GM18507 (cell line): Measurements from ENCODE around the gene SUOX.
"Not testable (repeated sequence)": the region's sequence is repeated elsewhere in the genome, so short reads cannot be mapped to it uniquely, and the experiment has no call there.

ENCODE experiments used
- DNase-seq: peaks from one replicate; pipeline ENCODE4 v3.0.0; 2011; ENCODE audit warnings: low read depth; ENCODE audit not compliant: insufficient read length; ENCODE audit errors: extremely low spot score
- FAIRE-seq: peaks from 2 replicates; lab custom pipeline; 2011; peaks lifted over from hg19 to GRCh38; lab: Jason Lieb, UNC

The SUOX gene

DNA sequence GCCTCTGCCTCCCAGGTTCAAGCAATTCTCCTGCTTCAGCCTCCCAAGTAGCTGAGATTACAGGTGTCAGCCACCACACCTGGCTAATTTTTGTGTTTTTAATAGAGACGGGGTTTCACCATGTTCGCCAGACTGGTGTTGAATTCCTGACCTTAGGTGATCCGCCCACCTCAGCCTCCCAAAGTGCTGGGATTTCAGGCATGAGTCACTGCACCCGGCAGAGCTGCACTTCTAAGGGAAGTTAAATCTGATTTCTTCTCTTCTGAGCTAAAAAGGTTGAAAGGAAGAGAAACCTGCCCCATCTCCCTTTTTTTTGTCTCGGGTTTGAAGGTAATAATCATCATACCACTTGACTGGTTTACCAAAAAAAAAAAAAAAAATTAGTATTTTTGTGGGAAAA lies 15.2 kb upstream of the SUOX start:
- FAIRE-seq, DNase-seq: not testable (repeated sequence)

DNA sequence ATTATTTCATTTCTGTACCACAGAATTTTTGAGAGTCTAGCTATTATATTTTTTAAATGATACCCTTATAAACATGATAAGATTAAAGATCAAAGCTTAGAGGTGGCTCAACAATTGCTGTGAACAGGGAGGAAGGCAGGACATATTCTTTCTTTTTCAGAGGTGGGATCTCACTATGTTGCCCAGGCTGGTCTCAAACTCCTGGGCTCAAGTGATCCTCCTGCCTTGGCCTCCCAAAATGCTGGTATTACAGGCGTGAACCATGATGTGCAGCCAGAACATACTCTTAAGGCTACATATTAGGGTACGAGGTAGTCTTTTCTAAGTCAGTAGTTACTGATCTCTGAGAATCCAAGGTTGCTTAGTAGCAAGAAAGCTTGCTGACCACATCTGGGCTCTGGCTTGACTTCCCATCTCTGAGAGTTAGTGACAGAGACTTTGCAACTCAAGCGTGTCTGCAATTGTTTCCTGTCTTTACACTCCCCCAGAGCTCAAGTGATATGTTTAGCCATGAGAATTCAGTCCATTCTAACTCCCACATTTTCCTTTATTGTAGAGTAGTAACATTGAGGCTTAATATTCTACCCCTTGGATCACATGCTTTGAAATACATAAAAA lies 14.6 kb upstream of the SUOX start:
- peak; percentile 83 for FAIRE-seq
- DNase-seq, result peak; percentile 36

DNA sequence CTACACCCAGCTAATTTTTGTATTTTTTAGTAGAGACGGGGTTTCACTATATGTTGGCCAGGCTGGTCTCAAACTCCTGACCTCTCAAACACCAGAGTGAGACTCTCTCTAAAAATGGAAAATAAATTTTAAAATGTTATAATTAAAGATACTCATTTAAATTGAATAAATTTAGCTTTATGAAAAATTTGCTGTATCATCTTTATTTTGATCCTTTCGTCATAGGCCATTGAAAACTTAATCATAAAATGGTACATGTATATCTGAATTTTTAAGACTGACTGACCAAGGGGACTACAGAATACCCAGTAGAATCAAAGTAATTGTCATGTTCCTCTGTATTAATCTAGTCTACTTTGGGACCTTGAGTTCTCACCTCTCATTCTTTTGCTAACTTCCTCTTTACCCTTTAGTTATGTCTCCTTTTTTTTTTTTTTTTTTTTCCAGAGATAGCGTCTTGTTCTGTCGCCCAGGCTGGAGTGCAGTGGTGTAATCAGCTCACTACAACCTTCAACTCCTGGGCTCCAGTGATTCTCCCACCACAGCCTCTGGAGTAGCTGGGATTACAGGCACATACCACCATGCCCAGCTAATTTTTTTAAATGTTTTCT lies 13.7 kb upstream of the SUOX start:
- no peak for FAIRE-seq
- no peak for DNase-seq

DNA sequence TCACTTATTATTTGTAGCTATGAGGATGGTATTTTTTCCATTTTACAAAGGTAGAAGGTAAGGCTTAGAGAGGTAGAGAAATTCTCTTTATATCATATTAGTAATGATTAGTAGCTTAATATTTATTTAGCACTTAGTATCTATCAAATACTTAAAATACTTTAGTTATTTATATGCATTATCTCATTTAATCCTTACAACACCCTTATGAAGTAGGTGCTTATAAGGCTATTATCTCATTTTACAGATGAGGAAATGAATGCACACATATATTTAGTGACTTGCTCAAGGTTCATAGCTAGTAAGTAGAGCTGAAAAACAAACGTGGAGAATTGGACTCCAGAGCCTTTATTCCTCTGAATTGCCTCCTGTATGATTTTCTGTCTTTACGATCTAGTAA lies 12.2 kb upstream of the SUOX start:
- no peak for FAIRE-seq
- no peak for DNase-seq

DNA sequence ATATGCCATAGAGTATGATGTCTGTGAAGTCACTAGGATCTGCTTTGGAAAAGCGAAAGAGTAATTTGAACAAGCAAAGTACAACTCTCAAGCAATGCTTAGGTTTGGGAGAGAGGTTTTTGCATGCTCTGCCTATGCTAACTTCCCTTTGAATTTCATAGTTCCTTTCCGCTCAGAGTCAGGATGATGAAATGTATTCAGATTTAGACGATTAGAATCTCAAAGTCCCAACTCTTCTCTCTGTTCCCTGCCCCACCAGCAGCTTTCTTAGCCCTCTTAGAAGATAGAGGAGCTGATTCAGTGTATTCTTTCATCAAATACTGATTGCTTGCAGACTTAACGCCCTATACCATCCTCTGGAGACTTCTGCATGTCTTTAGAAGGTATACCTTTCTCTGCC lies 11.7 kb upstream of the SUOX start:
- FAIRE-seq (no peak), DNase-seq (no peak)

DNA sequence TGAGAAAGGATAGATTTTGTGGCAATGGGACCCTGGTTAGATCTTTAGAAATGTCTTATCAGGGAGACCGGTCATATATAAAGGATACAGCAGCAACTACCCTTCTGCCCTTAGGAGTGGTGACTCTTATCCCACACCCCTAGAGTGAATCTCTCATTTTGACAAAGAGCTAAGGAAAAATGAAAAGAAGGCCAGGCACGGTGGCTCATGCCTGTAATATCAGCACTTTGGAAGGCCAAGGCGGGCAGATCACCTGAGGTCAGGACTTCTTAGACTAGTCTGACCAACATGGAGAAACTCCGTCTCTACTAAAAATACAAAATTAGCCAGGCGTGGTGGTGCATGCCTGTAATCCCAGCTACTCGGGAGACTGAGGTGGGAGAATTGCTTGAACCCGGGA lies 11.1 kb upstream of the SUOX start:
- not testable (repeated sequence) for DNase-seq, FAIRE-seq

DNA sequence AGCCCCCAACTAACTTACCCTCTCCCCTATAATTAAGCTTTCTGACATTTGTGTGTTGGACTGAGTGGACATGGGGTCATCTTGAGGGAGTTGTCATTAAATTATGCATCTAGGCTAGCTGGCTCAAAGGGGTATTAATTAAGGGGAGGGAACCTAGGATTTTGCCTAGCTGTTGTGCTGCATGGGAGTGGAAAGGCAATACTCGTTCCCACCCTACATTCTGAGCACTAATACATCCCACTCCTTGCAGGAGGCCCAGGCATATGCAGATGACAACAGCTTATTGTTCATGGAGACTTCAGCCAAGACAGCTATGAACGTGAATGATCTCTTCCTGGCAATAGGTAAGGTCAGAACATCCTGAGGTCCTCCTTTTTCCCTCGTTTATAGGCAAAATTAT lies 6.0 kb upstream of the SUOX start:
- no peak for FAIRE-seq

DNA sequence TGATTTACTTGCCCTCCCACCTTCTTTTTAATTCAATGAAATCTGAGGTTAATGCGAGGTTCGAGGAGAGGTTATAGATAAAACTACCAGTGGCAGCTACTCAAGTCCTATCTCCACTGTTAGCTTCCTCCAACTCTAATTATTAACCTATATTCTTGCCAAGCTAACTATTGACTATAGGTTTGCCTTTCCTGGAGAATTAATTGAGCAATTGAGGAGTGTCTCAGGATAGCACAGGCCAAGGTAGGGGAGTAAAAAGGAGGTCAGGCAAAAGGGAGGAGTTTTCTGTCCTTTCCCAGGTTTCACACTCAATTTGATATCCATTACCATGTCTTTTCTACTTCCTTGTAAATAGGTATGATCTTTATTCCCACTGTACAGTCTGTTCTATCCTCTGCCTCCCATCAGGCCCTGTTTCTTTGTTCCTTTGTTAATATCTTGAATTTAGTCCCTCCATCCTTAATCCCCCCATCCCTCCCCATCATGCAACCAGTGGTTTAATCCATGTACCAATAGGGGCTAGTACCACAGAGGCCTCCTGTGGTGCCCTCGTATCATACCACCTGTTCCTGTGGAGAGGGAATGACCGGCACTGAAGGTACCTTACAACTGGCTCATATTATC lies 3.7 kb upstream of the SUOX start:
- FAIRE-seq (no peak), DNase-seq (no peak)

More for the DNA sequence above, 6.0 kb upstream of the SUOX start:
- no peak for DNase-seq

DNA sequence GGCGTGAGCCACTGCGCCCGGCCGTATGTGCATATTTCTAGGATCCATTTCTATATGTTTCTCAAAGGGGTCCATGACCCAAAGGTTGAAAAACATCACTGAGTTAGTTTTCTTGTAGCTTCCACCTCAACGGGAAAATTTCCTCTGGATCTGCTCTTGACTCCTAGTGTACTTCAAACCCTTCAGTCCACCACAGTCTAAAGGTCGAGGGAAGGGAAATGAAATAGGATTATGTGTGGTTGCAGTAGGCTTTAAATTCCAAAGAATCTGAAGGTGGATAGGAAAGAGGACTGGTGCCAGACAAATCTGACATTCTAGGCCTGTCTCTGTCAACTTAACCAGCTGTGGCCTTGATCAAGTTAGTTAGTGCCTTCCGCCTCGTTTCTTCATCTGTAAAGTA lies 1.7 kb upstream of the SUOX start:
- FAIRE-seq (no peak), DNase-seq (no peak)

DNA sequence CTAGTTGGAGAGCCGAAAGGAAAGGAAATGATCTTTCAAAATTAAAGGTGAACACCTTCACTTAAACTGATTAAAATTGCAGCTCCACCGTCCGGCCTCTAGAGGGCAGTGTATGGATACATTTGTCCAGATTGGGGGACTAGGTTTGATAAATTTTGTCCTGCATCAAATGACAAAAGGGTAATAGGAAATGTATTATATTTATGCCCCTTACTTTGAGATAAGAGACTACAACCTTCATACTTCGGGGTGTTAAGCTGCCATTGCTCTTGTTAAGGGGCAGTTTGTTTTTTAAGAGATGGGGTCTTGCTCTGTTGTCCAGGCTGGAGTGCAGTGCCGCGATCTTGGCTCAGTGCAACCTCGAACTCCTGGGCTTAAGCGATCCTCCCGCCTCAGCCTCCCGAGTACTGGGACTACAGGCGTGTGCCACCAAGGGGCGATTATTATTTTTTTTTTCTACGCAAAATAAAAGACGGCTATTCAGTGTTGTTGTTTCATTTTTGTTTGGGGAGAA lies 818 bp upstream of the SUOX start:
- FAIRE-seq (peak; percentile 83), DNase-seq (peak; percentile 45)

DNA sequence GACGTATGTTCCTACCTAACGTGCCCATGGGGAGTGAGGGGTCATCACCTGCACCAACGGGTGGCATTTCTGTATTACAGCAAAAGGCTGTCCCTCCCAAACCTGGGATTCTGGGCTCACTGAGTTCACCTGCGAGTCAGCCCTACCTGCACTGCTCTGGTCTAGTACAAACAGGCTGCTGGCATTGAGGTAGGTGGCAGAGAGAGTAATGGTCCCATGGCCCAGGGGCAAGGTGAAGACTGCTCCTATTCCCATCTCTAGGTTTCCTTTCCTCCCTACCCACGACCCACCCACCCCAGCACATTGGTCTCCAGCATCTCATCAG lies 421 bp downstream of the SUOX start:
- FAIRE-seq (no peak), DNase-seq (no peak)

DNA sequence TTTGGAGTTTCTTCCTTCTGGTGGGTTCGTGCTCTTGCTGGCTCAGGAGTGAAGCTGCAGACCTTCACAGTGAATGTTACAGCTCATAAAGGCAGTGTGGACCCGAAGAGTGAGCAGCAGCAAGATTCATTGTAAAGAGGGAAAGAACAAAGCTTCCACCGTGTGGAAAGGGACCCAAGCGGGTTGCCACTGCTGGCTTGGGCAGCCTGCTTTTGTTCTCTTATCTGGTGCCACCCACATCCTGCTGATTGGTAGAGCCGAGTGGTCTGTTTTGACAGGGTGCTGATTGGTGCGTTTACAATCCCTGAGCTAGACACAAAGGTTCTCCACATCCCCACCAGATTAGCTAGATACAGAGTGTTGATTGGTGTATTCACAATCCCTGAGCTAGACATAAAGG lies 2.4 kb downstream of the SUOX start:
- not testable (repeated sequence) for DNase-seq, FAIRE-seq

DNA sequence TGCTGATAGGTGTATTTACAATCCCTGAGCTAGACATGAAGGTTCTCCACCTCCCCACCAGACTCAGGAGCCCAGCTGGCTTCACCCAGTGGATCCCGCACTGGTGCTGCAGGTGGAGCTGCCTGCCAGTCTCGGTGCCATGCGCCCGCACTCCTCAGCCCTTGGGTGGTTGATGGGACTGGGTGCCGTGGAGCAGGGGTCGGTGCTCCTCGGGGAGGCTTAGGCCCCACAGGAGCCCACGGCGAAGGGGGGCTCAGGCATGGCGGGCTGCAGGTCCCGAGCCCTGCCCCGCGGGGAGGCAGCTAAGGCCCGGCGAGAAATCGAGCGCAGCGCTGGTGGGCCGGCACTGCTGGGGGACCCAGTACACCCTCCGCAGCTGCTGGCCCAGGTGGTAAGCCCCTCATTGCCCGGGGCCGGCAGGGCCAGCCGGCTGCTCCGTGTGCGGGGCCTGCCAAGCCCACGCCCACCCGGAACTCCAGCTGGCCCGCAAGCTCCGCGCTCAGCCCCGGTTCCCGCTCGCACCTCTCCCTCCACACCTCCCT lies 3.0 kb downstream of the SUOX start:
- not testable (repeated sequence) for DNase-seq, FAIRE-seq

DNA sequence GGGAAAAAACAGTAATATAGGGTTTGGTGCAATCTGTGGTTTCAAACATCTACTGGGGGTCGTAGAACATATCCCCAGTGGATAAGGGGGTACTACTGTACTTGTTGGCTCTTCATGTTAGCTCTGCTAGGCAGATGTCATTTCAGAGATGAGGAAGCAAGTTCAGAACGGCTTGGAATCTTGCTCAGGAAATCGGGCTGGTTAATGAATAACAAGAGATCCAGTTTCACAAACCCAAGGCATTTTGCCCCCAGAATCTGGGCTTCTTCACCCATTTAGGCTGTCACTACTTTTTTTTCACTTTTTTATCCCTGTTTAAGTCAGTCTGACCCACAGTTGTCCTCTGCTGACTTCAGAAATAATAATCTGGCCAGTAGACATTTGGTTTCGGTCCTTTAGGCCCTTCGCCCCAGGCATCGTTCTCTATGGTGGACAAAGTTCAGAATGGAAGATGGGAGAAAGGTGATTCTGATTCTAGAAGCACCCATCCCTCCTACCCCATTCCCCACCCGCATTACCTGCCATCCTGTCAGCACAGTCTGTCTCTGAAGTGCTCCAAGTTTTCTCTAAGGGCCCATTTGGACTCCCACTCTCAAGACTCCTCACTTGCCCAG lies 4.5 kb downstream of the SUOX start:
- FAIRE-seq, result no peak
- no peak for DNase-seq

DNA sequence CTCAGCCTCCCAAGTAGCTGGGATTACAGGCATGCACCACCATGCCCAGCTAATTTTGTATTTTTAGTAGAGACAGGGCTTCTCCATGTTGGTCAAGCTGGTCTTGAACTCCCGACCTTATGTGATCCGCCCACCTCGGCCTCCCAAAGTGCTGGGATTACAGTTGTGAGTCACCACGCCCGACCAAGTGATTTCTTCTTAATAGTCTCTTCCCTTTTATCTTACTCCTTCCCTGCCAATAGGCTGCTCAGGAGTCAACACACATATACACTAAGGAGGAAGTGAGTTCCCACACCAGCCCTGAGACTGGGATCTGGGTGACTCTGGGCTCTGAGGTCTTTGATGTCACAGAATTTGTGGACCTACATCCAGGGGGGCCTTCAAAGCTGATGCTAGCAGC lies 6.3 kb downstream of the SUOX start:
- DNase-seq, FAIRE-seq: not testable (repeated sequence)

DNA sequence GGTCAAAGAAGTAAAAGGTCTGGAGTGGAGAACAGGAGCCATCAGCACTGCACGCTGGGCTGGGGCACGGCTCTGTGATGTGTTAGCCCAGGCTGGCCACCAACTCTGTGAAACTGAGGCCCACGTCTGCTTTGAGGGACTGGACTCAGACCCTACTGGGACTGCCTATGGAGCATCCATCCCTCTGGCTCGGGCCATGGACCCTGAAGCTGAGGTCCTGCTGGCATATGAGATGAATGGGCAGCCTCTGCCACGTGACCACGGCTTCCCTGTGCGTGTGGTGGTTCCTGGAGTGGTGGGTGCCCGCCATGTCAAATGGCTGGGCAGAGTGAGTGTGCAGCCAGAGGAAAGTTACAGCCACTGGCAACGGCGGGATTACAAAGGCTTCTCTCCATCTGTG lies 7.1 kb downstream of the SUOX start:
- no peak for DNase-seq
- FAIRE-seq, result no peak

DNA sequence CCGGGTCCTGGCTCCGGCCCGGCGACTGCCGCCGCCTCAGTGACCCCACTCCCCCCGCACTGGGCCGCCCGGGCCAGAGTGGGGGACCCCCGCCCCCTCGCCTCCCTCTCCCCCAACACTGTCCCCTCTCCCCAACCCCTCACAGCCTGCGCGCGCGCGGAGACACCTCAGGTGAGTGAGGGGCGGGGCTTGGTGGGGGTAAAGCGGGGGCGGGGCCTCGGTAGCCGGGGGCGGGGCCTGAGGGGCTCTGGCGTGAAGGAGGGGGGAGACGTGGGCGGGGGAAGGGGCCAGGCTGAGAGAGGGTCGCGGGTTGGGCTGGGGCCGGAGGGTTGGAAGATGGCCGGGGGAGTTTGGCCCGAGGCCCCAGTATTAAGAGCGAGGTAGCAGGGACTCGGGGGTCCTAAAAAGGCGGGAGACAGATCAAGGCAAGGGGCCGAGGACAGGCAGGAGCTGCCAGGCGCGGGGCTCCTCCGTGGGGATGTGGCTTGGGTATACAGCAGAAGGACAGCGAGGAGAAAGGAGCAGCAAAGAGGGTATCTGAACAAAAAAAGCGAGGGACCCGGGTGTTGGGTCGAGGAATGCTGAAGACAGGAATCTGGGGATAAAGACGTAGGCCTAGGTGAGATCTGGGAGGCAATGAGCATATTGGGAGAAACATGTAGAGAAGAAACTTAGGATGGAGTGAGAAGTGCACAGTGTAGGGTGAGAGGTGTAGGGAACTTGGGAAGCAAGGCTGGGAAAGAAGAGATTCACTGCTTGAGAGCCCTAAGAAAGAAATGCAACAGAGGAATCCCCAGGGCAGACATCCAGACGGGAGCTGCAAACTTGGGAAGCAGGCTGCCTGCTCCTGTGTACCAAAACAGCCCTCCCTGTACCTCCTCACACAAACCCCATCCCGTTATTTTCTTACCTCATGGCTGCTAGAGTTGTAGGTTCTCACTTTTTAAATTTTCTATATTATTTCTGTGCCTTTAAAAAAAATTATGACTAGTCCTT lies 10.8 kb downstream of the SUOX start:
- peak; percentile 67 for DNase-seq
- no peak for FAIRE-seq

DNA sequence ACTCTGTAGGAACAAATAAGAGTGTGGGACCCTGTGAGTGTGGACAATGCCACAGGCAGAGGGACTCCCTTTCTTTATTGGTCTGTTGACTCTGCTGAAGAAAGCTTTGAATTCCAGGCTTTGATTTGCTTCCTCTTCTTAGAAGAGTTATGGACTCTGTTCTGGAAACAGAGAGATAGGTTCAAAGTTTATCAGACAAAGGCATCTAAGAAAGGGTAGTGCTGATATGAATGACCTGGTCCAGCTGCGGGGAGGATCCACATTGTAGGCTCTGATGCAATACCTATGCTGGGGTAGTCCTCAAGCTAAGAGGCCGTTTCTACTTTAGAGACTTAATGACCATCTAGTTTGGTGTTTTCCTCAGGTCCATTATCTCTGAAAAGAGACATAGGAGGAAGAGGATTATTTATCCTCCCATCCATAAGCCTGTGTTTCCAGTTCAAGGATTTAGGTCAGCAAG lies 13.1 kb downstream of the SUOX start:
- FAIRE-seq (no peak), DNase-seq (no peak)

DNA sequence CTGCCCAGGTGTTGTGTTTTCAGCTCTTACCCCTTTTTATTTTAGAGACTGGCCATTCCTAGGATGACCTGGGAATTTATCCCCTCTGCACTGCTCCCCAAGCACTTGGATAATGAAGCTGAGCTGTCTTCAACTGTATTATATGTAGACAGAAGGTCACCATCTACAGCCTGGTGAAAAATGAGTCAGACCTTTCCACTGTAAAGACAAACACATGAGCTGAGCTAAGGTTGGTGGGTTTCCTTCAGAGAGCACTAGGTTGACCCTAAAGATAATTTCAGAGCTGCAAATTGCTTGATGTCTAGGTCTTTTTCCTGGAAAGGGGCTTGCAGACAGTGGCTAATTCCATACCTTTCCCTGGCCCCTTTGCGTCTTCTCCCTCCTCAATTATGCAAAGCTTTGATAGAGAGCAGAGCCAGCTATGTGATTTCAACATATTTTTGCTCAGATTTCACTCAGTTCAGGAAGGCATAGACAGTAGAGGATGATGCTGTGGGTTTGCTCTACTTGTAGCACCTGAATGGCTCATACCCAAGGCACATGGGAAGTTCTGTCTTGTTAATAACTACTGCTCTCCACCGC lies 14.5 kb downstream of the SUOX start:
- DNase-seq (no peak), FAIRE-seq (no peak)
